Measurements from ENCODE around the gene HMX3.

HMX3 gene
- 0 to 0.48 reads per million in 2 donors for total RNA-seq

- DNase-seq, result no peak
Measured at GRCh38 chr10:123135415-123136141, at the start of gene HMX3. TSS of gene HMX3 (plus strand) at chr10:123135970. CDS start at chr10:123136051, 81 bp downstream.

- DNase-seq, result no peak
Measured at GRCh38 chr10:123086281-123086680, 49.5 kb upstream of the HMX3 start.

DNA sequence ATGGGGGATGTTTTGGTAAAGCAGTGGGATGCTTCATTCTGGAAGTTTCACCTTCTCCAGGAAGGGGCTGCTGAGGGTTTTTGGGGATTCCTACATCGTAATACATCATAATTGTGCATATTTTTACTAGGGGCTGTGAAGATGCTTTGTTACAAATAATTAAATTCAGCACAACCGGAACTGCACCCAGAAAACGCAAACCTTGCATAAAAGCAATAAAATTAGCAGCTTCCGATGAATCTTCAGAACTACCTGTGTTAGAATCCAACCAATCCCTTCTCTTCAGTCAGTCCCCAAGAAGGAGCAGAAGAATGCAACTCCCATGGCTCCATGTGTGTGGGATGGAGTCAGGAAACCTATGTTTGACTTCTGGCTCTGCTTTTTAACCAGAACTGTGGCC, 48.4 kb upstream of the HMX3 start:
- DNase-seq, result no peak

GRCh38 chr10:123087786-123088185, 48.0 kb upstream of the HMX3 start:
- no peak for DNase-seq

GRCh38 chr10:123092635-123093414, 42.9 kb upstream of the HMX3 start:
- no peak for DNase-seq

- no peak for DNase-seq
Measured at GRCh38 chr10:123093489-123093888, 42.3 kb upstream of the HMX3 start.

- DNase-seq, result no peak
Measured at GRCh38 chr10:123096452-123096851, 39.3 kb upstream of the HMX3 start.

DNA sequence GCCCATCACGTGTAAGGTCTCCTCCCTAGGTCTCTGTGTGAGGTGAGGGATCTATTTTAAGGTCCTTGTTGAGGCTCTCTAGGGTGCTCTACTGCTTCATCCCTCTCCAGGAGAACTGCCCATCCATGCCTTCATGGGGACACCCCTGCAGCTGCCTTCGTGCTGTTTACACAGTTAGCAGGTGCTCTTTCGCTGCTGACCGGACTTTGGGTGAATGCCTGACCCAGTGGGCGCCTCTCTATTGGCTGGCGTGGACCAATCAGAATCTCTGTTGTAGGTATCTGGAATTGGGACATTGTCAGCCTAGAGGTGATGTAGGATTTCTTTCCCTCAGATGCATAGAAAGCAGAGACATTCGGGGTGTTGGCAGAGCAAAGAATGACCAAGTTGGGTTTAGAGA, 38.7 kb upstream of the HMX3 start:
- no peak for DNase-seq

DNA sequence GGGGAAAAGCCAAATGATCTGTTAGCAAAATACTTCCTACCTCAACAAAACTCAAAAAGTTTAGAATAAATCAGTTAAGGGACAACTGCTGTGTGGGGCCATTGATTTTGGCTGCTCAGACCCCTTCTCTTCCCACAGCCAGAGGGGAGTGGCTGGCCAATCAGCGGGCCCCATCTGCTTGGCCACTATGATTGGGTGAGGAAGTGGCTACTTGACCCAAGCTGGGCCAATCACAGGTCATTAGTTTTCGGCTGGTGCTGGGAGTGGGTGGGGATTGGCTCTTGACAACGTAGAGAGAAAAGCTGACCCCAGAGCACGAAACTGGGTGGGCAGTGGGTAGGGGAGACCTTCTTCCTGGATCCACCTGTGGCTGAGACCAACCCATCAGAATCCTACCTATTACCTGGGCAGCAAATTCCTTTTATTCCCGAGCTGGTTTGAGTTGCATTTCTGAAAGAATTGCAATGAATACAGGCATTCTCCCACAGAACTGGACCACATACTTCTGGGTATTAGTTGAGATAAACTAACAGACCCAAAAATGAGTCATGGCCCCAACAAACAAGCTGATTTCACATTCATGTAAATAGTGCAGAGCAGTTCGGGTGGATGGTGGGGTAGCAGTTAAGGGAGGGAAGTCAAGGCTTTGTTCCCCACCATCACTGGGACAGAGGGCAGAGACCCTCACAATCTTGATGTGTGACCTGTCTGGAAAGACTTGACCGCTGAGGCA, 35.6 kb upstream of the HMX3 start:
- DNase-seq, result no peak

DNA sequence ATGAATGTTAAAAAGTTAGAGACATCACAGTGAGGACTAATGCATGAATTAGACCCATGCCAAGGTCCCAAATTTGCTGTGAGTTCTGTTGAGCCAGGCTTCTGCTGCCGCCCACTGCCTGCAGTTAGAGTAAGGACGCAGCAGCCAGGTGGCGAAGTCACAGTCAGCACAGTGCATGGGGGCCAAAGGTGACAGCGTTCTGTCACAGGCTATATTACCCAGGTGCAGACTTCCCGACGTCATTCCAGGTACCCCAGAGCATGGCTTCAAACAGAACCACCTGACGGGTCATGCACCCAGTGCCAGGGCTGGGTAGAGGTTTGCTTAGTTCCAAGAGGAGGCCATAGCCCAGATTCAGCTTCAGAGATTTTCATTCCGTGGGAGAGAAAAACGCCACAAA, 33.9 kb upstream of the HMX3 start:
- DNase-seq, result no peak

GRCh38 chr10:123102673-123103072, 33.1 kb upstream of the HMX3 start:
- no peak for DNase-seq

- DNase-seq, result no peak
Measured at GRCh38 chr10:123103944-123104343, 31.8 kb upstream of the HMX3 start.

DNA sequence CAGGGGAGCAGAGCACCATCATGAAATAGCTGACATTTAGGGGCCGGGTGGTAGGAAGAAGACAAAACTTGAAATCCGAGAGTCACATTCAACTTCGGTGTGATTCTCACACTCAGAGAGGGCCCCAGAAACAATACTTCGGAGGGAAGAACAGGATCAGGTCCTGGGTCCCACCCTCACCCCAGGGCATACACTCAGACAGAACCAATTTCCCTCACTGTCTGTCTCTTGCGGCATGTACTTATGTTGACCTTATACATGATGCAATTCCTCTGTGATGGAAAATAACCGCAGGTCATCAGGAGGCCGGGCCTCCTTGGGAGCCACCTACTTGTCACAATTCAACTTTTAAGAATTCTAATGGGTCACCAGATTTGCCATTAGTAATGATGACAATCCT, 26.3 kb upstream of the HMX3 start:
- no peak for DNase-seq

DNA sequence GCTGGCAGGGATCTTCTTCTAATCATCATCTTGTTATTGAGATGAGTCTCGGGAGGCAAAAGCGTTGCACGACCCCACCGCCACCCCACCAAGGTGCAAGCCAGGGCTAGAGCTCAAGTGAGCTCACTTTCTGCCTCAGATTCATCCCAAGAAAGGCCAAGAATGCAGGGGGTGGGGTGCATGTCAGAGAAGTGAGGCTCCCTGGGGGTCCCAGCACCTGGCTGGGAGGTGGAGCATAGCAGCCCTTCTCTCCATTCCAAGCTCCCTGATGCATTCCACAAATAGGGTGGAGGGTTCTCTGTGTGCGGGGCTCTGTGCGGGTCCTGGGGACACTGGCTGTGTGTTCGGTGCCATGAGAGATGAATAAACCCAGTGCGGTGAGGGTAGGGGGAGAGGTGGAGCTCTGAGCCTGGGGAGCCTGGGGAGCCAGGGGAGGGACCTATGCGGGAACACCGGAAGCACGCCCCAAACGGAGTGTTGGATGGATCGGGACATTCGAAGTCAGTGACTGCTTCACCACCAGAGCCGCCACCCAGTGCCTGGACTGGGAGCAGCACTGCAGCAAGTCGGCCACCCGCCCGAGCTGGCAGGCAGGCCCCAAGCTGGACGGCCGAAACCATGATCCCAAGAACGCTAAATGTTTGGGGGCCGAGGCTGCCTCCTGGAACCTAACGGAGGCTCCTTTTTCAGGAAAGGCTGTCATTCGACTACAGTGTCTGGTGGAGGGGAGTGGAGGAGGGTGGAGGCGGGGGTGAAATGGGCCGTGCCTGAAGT, 17.9 kb upstream of the HMX3 start:
- no peak for DNase-seq

GRCh38 chr10:123119081-123119480, 16.7 kb upstream of the HMX3 start:
- DNase-seq, result no peak

GRCh38 chr10:123126246-123126645, 9.5 kb upstream of the HMX3 start:
- DNase-seq, result no peak

GRCh38 chr10:123129618-123130271, 6.0 kb upstream of the HMX3 start:
- DNase-seq, result no peak

GRCh38 chr10:123132576-123133477, 2.9 kb upstream of the HMX3 start:
- DNase-seq, result peak; percentile 90

GRCh38 chr10:123133541-123134342, 2.0 kb upstream of the HMX3 start:
- DNase-seq, result no peak

DNA sequence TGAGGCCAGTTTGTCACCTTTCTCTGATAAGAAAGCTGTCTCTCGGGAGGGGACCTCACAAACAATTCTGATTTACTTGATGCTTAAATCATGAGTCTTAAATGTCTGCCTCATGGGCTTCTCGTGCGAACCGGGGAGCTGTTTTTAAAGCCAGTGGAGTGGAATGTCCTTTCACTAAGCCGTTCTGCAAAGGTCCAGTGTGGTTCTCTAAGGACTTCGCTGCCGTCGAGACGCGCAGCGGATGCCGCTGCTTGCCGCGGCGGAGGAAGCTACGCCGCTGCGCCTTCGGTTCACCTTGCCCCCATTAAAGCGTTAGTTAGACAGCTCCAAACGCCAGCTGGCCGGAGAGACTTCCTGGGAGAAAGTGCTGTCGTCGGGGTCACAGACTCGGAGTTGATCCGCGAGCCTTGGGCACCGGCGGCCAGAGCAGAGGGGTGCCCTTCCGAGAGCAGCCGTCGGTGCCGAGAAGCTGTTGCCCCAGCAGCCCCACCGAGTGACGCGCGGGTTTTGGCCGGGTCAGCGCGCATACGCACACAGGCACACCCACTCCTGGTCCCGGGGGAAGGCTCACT, 1.3 kb upstream of the HMX3 start:
- no peak for DNase-seq

Data from T-helper 9 cell (primary cell).